Sigmoid colon (tissue), 7 donors: ENCODE measurements around the gene PLXNB2. TPM values are rescaled to one million over a fixed set of nuclear protein-coding genes. Genes with fewer than 3 reads are reported as not detected.
"Not testable (repeated sequence)": the region's sequence is repeated elsewhere in the genome, so short reads cannot be mapped to it uniquely, and the experiment has no call there.

Experiments
- DNase-seq: peaks from one replicate; pipeline ENCODE4 v3.0.0-alpha.2; 2019
- H3K27ac ChIP-seq, 4 donors: fragments of 200-600 bp; sonication (generic); one replicate each; pipeline ENCODE4 v1.5.1; 2016 to 2019; ENCODE audit warnings: mild to moderate bottlenecking in 1 of 4
- H3K27me3 ChIP-seq, 3 donors: fragments of 200-600 bp; sonication (generic); one replicate each; pipeline ENCODE4 v1.5.1; 2019; ENCODE audit warnings: mild to moderate bottlenecking in 1 of 3
- H3K36me3 ChIP-seq, 4 donors: fragments of 200-600 bp; sonication (generic); one replicate each; pipeline ENCODE4 v1.5.1; 2016 to 2019
- H3K4me1 ChIP-seq, 4 donors: fragments of 200-600 bp; sonication (generic); one replicate each; pipeline ENCODE4 v1.5.1; 2017 to 2019
- H3K4me3 ChIP-seq, 4 donors: fragments of 200-600 bp; sonication (generic); one replicate each; pipeline ENCODE4 v1.5.1; 2017 to 2019; ENCODE audit warnings: mild to moderate bottlenecking in 2 of 4, moderate library complexity in 1 of 4
- H3K9me3 ChIP-seq, 4 donors: fragments of 200-600 bp in 3 of 4; sonication (generic) in 3 of 4; one replicate each; pipeline versions ENCODE4 v1.5.1 to v1.6.1; 2013 to 2019
- EP300 ChIP-seq, 4 donors: sonication (generic); formaldehyde crosslinking; IDR thresholded peaks; one replicate each; pipeline ENCODE4 v1.6.1; 2017; ENCODE audit warnings: antibody characterized with exemption in 4 of 4
- POLR2A ChIP-seq, 2 donors: fragments of 450-650 bp; IDR thresholded peaks; one replicate each; pipeline ENCODE4 v1.6.1; 2016; ENCODE audit warnings: antibody characterized with exemption in 2 of 2, mild to moderate bottlenecking in 2 of 2, moderate library complexity in 2 of 2
- POLR2AphosphoS5 ChIP-seq, 4 donors: sonication (generic); formaldehyde crosslinking; IDR thresholded peaks; one replicate each; pipeline ENCODE4 v1.6.1; 2017; ENCODE audit warnings: antibody characterized with exemption in 4 of 4
- WGBS, 2 donors: extraction: QIAGEN DNeasy Blood & Tissue Kit; methylation state at CpG; one replicate each; pipeline ENCODE4 v1.1.7; 2013; 5-methylcytosine and 5-hydroxymethylcytosine counted together
- intact Hi-C: fragments of 100-400 bp; cut with DNase I; formaldehyde crosslinking; loops from one replicate; pipeline ENCODE4 v1.15.1; 2023
- polyA plus RNA-seq, 3 donors: library from polyadenylated mRNA; stranded (reverse); fragments of 200-250 nt; gene quantifications; one replicate each; pipeline ENCODE4 v1.2.3, GENCODE V29; 2013
- total RNA-seq, 4 donors: library from RNA; depleted of rRNA; stranded (reverse); fragments of >200 nt; gene quantifications; one replicate each; pipeline ENCODE4 v1.1.0, GENCODE V29; 2016
- TF ChIP-seq, protein P1 (sequence below), 4 experiments: fragments of 450-650 bp in 3 of 4; fragments of 200-600 bp in 1 of 4; IDR thresholded peaks; one replicate each; pipeline ENCODE4 v1.5.1; 2016 to 2019; ENCODE audit warnings: antibody characterized with exemption in 4 of 4, mild to moderate bottlenecking in 3 of 4, moderate library complexity in 2 of 4
- donor health status: healthy with polysubstance abuse.
- donor health status: Bipolar disorder and iron deficiency.
- donor health status: healthy.

Gene PLXNB2
- total and polyA plus RNA-seq, 7 donors, result 18.6 to 150 (median 67.5) TPM

DNA sequence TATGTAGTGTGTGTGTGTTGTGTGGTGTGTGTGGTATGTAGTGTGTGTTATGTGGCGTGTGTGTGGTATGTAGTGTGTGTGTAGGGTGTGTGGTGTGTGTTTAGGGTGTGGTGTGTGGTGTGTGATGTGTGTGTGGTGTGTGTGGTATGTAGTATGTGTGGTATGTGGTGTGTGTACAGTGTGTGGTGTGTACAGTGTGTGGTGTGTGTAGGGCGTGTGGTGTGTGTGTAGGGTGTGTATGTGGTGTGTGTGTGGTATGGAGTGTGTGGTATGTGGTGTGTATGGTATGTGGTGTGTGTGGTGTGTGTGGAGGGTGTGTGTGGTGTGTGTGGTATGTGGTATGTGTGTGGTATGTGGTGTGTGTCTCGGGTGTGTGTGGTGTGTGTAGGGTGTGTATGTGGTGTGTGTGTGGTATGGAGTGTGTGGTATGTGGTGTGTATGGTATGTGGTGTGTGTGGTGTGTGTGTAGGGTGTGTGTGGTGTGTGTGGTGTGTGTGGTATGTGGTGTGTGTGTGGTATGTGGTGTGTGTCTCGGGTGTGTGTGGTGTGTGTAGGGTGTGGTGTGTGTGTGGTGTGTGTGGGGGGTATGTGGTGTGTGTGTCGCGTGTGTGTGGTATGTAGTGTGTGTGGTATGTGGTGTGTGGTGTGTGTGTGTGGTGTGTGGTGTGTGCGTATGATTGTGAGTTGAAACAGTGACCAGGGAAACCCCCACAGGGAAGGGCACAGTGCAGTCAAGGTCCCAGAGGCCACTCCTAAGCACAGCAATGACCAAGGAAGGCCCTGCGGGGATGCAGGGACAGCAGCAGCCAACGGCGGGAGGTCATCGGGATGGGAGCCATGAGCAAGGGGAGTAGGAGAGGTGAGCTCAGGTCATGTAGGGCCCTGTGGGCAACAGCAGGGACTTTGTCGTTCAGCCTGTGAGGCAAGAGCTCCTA lies 32.8 kb upstream of the PLXNB2 start:
- intact Hi-C loops, result no loop called here
- Histone ChIP-seq H3K4me3 (no peak overlapping the region), H3K27me3 (no peaks in the 10 kb centered on the region), H3K9me3 (no peaks in the 10 kb centered on the region), H3K4me1 (peaks cover 0 to 12% (median 7%) of the 10 kb centered on the region in 4 donors), H3K36me3 (no peaks in the 10 kb centered on the region), H3K27ac (no peak overlapping the region)
- TF ChIP-seq, protein P1, sequence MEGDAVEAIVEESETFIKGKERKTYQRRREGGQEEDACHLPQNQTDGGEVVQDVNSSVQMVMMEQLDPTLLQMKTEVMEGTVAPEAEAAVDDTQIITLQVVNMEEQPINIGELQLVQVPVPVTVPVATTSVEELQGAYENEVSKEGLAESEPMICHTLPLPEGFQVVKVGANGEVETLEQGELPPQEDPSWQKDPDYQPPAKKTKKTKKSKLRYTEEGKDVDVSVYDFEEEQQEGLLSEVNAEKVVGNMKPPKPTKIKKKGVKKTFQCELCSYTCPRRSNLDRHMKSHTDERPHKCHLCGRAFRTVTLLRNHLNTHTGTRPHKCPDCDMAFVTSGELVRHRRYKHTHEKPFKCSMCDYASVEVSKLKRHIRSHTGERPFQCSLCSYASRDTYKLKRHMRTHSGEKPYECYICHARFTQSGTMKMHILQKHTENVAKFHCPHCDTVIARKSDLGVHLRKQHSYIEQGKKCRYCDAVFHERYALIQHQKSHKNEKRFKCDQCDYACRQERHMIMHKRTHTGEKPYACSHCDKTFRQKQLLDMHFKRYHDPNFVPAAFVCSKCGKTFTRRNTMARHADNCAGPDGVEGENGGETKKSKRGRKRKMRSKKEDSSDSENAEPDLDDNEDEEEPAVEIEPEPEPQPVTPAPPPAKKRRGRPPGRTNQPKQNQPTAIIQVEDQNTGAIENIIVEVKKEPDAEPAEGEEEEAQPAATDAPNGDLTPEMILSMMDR (IDR thresholded peaks at IDR 0.05), result no peak
- TF ChIP-seq POLR2AphosphoS5 (IDR thresholded peaks at IDR 0.05) (no peak), POLR2A (IDR thresholded peaks at IDR 0.05) (no peak), EP300 (IDR thresholded peaks at IDR 0.05) (no peak)
- WGBS, 2 donors, result 74 to 79% methylated on average over 12 of the region's 12 CpGs
- DNase-seq, result no peak

DNA sequence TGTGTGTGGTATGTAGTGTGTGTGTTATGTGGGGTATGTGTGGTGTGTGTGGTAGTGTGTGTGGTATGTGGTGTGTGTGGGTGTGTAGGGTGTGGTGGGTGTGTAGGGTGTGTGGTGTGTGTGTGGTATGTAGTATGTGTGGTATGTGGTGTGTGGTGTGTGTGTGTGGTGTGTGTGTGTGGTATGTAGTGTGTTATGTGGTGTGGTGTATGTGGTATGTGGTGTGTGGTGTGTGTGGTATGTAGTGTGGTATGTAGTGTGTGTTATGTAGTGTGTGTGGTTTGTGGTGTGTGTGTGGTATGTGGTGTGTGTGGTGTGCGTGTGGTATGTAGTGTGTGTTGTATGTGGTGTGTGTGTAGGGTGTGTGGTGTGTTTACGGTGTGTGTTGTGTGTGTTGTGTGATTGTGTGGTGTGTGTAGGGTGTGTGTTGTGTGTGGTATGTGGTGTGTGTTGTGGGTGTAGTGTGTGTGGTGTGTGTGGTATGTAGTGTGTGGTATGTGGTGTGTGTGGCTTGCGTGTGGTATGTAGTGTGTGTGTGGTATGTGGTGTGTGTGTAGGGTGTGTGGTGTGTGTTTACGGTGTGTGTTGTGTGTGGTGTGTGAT lies 31.5 kb upstream of the PLXNB2 start:
- Histone ChIP-seq H3K27ac (no peak overlapping the region), H3K4me3 (no peak overlapping the region), H3K4me1 (peaks cover 0 to 12% (median 7%) of the 10 kb centered on the region in 4 donors), H3K27me3 (no peaks in the 10 kb centered on the region), H3K9me3 (no peaks in the 10 kb centered on the region), H3K36me3 (no peaks in the 10 kb centered on the region)
- intact Hi-C loops, result no loop called here
- no peak for TF ChIP-seq EP300 (IDR thresholded peaks at IDR 0.05)
- DNase-seq, result no peak
- 96% methylated on average over 4 of the region's 4 CpGs for WGBS, 2 donors

DNA sequence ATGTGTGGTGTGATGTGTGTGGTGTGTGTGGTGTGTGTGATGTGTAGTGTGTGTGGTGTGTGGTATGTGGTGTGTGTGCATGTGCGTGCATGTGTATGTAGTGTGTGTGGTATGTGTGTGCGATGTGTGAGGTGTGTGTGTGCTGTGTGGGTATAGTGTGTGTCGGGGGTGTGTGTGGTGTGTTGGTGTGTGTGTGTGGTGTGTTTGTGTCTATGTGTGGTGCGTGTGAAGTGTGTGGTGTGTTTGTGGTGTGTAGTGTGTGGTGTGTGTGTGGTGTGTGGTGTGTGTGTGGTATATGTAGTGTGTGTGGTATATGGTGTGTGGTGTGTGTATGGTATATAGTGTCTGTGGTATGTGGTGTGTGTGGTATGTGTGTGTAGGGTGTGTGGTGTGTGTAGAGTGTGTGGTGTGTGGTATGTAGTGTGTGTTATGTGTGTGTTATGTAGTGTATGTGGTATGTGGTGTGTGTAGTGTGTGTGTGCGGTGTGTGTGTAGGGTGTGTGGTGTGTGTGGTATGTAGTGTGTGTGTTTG lies 30.7 kb upstream of the PLXNB2 start:
- Histone ChIP-seq H3K9me3 (no peaks in the 10 kb centered on the region), H3K4me3 (no peak overlapping the region), H3K36me3 (no peaks in the 10 kb centered on the region), H3K27ac (no peak overlapping the region), H3K27me3 (no peaks in the 10 kb centered on the region), H3K4me1 (peaks cover 0 to 12% (median 7%) of the 10 kb centered on the region in 4 donors)
- no peak for DNase-seq
- intact Hi-C loops, result no loop called here
- WGBS, 2 donors, result 97% methylated on average over 5 of the region's 5 CpGs
- TF ChIP-seq POLR2A (IDR thresholded peaks at IDR 0.05) (no peak), EP300 (IDR thresholded peaks at IDR 0.05) (no peak), POLR2AphosphoS5 (IDR thresholded peaks at IDR 0.05) (no peak)
- TF ChIP-seq, protein P1 (IDR thresholded peaks at IDR 0.05), result no peak

DNA sequence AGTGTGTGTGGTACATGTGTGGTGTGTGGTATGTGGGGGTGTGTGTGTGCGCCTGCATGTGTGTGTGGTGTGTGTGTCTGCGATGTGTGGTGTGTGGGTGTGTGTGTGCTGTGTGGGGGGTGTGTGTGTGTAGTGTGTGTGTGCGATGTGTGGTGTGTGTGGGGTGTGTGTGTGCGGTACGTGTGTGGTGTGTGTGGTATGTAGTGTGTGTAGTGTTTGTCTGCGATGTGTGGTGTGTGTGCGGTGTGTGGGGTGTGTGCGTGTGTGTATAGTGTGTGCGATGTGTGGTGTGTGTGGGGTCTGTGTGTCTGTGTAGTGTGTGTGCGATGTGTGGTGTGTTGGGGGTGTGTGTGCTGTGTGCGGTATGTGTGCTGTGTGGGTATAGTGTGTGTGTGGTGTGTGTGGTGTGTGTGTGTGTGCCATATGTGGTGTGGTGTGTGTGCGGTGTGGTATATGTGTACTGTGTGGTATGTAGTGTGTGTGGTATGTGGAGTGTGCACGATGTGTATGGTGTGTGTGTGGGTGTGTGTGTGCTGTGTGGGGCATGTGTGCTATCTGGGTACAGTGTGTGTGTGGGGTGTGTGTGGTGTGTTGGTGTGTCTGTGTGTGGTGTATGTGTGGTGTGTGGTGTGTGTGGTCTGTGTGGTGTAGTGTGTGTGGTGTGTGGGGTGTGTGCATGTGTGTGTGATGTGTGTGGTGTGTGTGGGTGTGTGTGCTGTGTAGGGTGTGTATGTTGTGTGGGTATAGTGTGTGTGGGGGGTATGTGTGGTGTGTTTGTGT lies 30.0 kb upstream of the PLXNB2 start:
- H3K27ac ChIP-seq, result no peak overlapping the region
- peaks cover 0 to 7% (median 2%) of the 10 kb centered on the region in 4 donors for H3K4me1 ChIP-seq
- no peaks in the 10 kb centered on the region for H3K9me3 ChIP-seq
- H3K36me3 ChIP-seq, result no peaks in the 10 kb centered on the region
- DNase-seq, result no peak
- intact Hi-C loops, result no loop called here
- WGBS, 2 donors, result 96 to 98% methylated on average over 13 of the region's 13 CpGs
- H3K4me3 ChIP-seq, result no peak overlapping the region
- no peaks in the 10 kb centered on the region for H3K27me3 ChIP-seq
- TF ChIP-seq, protein P1 (IDR thresholded peaks at IDR 0.05), result no peak
- no peak for TF ChIP-seq POLR2A (IDR thresholded peaks at IDR 0.05)
- no peak for TF ChIP-seq EP300 (IDR thresholded peaks at IDR 0.05)
- TF ChIP-seq POLR2AphosphoS5 (IDR thresholded peaks at IDR 0.05), result no peak

DNA sequence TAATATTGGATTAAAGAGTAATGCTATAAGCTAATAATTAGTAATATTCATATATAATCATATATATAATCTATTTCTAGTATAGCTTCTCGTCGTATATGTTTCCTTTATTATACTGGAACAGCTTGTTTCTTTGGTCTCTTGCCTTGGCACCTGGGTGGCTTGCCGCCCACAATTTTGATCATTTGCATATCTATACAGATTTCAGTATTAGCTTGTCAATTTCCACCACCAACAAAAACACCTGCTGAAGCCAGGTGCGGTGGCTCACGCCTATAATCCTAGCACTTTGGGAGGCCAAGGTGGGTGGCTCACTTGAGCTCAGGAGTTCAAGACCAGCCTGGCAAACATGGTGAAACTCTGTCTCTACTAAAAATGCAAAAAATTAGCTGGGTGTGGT lies 27.0 kb upstream of the PLXNB2 start:
- 77 to 81% methylated on average over 5 of the region's 5 CpGs for WGBS, 2 donors
- intact Hi-C loops, H3K27ac ChIP-seq, DNase-seq, H3K9me3 ChIP-seq, H3K36me3 ChIP-seq, H3K4me1 ChIP-seq, H3K27me3 ChIP-seq, H3K4me3 ChIP-seq: not testable (repeated sequence)
